Measurements from ENCODE around the gene PLA2G4D. TPM values are rescaled to one million over a fixed set of nuclear protein-coding genes. Genes with fewer than 3 reads are reported as not detected.

Gene PLA2G4D
- total RNA-seq, 1 donor: not detected

DNA sequence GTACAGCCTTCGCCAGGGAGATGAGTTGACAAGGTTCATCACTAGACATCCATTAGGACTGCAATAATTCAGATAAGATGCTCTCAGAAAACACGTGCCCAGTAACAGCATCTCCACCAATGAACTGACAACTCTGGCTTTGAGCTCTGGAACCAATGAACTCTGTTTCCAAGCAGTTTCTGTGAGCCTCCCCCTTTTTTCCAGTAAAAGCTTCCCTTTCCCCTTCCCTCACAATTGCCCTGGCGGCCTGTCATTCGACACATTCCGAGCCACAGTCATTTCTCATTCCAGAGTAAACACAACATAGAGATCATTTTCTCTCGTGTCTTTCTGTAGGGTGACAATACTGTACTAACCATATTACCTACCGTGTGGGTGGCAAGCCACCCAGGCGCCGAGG lies 3.6 kb downstream of the PLA2G4D start:
- Histone ChIP-seq H3K4me2 (ENCODE audit: insufficient read depth, low read length) (no peak overlapping the region), H3K27me3 (ENCODE audit: insufficient read depth, low read length) (peaks cover 27% of the 10 kb centered on the region), H2AFZ (ENCODE audit: low read length) (no peak overlapping the region), H3K27ac (ENCODE audit: low read depth, low read length) (no peak overlapping the region), H3K36me3 (ENCODE audit: insufficient read depth, low read length) (no peaks in the 10 kb centered on the region), H3K9me3 (ENCODE audit: low read depth, low read length) (no peaks in the 10 kb centered on the region), H3K4me3 (ENCODE audit: insufficient read depth, low read length) (no peak overlapping the region), H3K4me1 (ENCODE audit: insufficient read depth, low read length) (no peaks in the 10 kb centered on the region), H3K79me2 (ENCODE audit: insufficient read depth, low read length) (no peaks in the 10 kb centered on the region), H4K20me1 (ENCODE audit: insufficient read depth, low read length) (no peaks in the 10 kb centered on the region)
- no peak for DNase-seq (ENCODE audit: insufficient read length, low spot score, missing footprints)
- TF ChIP-seq, protein P1, sequence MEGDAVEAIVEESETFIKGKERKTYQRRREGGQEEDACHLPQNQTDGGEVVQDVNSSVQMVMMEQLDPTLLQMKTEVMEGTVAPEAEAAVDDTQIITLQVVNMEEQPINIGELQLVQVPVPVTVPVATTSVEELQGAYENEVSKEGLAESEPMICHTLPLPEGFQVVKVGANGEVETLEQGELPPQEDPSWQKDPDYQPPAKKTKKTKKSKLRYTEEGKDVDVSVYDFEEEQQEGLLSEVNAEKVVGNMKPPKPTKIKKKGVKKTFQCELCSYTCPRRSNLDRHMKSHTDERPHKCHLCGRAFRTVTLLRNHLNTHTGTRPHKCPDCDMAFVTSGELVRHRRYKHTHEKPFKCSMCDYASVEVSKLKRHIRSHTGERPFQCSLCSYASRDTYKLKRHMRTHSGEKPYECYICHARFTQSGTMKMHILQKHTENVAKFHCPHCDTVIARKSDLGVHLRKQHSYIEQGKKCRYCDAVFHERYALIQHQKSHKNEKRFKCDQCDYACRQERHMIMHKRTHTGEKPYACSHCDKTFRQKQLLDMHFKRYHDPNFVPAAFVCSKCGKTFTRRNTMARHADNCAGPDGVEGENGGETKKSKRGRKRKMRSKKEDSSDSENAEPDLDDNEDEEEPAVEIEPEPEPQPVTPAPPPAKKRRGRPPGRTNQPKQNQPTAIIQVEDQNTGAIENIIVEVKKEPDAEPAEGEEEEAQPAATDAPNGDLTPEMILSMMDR (IDR thresholded peaks at IDR 0.05; ENCODE audit: extremely low read depth, low read depth, low read length): no peak

DNA sequence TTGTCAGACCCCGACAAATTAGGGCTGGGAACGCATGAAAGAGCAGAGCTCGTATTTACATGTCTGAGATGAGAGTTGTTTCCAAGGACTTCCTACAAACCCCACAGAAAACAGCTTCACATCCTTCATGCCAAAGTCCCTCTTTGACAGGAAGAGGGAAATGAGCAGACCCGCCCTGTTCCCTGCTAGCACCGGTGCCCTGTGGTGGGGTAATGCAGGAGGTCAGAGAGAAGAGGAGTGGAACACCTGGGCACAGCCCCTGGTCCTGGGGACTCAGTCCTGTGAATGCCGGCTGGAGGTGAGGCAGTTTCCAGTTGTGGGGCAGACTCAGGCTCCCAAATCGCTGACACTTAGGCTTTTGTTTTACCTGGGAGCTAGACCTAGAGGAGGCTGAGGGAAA lies 4.0 kb downstream of the PLA2G4D start:
- no peak overlapping the region for H3K4me3 ChIP-seq (ENCODE audit: insufficient read depth, low read length)
- H3K79me2 ChIP-seq (ENCODE audit: insufficient read depth, low read length): no peaks in the 10 kb centered on the region
- no peak overlapping the region for H3K4me2 ChIP-seq (ENCODE audit: insufficient read depth, low read length)
- H3K4me1 ChIP-seq (ENCODE audit: insufficient read depth, low read length): no peaks in the 10 kb centered on the region
- H3K27ac ChIP-seq (ENCODE audit: low read depth, low read length): no peak overlapping the region
- peaks cover 30% of the 10 kb centered on the region for H3K27me3 ChIP-seq (ENCODE audit: insufficient read depth, low read length)
- DNase-seq (ENCODE audit: insufficient read length, low spot score, missing footprints): no peak
- H2AFZ ChIP-seq (ENCODE audit: low read length): no peak overlapping the region
- H3K9me3 ChIP-seq (ENCODE audit: low read depth, low read length): no peaks in the 10 kb centered on the region
- H3K36me3 ChIP-seq (ENCODE audit: insufficient read depth, low read length): no peaks in the 10 kb centered on the region
- H4K20me1 ChIP-seq (ENCODE audit: insufficient read depth, low read length): no peaks in the 10 kb centered on the region
- TF ChIP-seq, protein P1 (IDR thresholded peaks at IDR 0.05; ENCODE audit: extremely low read depth, low read depth, low read length): no peak

DNA sequence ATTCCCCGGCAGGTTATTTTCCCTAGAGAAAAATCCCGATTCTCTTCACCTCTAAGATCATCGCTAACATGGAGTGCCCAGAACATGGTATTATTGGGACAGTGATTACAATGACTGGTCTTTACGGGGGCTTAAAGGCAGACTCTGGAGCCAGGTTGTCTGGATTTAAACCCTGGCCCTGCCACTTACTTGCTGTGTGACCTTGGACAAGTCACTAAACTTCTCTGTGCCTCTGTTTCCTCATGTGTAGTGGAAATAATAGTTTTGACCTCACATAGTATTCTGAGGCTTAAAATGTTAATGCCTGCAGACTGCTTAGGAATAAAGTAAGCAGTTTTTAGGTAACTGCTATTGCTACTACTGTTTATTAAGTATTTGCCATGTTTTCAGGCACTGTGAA lies 4.4 kb downstream of the PLA2G4D start:
- Histone ChIP-seq H3K27ac (ENCODE audit: low read depth, low read length) (no peak overlapping the region), H3K36me3 (ENCODE audit: insufficient read depth, low read length) (no peaks in the 10 kb centered on the region), H3K4me2 (ENCODE audit: insufficient read depth, low read length) (no peak overlapping the region), H3K79me2 (ENCODE audit: insufficient read depth, low read length) (no peaks in the 10 kb centered on the region), H3K4me3 (ENCODE audit: insufficient read depth, low read length) (no peak overlapping the region), H4K20me1 (ENCODE audit: insufficient read depth, low read length) (no peaks in the 10 kb centered on the region), H3K9me3 (ENCODE audit: low read depth, low read length) (no peaks in the 10 kb centered on the region), H2AFZ (ENCODE audit: low read length) (no peak overlapping the region), H3K27me3 (ENCODE audit: insufficient read depth, low read length) (peaks cover 32% of the 10 kb centered on the region), H3K4me1 (ENCODE audit: insufficient read depth, low read length) (no peaks in the 10 kb centered on the region)
- TF ChIP-seq, protein P1 (IDR thresholded peaks at IDR 0.05; ENCODE audit: extremely low read depth, low read depth, low read length): no peak
- no peak for DNase-seq (ENCODE audit: insufficient read length, low spot score, missing footprints)

DNA sequence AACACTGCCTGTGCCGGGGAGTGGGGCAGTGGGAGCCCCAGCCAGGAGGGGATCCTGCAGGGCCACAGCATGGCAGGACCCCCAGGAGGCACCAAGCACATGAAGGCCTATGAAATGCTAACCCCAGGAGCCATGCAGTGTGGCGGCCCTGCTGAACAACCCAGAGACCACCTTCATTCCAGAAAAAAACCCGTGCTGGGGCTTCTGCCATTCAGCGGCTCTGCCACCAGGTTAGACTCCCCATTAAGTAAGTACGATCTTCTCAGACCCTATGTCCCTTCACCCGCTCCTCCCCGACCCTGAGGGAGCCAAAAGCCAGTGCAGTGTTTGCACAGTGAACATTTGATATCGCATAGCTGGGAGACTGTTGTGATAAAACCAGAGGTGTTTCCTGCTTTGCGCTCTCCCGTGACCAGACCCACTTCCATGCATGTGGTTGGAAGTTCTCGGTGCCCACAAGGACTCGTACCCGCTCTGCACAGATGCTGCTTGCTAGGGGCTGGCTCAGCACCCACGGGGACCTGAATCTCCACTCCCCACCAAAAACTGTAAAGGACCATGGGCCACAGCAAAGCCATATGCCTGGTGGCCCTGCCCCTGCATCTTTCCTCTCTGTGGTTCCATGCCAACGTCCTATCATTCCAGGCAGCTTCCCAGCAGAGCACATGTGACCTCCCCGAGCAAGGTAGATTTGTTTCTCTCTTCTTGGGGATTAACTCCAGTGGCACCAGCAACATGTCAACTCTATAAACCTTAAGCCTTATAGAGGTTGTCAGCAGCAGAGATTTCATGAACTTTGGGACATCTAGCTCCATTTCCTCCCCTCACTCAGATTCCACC lies 5.3 kb downstream of the PLA2G4D start:
- Histone ChIP-seq H3K27me3 (ENCODE audit: insufficient read depth, low read length) (peaks cover 30% of the 10 kb centered on the region), H4K20me1 (ENCODE audit: insufficient read depth, low read length) (no peaks in the 10 kb centered on the region)

More for the DNA sequence above, 5.3 kb downstream of the PLA2G4D start:
- H3K4me3 ChIP-seq (ENCODE audit: insufficient read depth, low read length): no peak overlapping the region
- no peak overlapping the region for H3K27ac ChIP-seq (ENCODE audit: low read depth, low read length)
- no peaks in the 10 kb centered on the region for H3K36me3 ChIP-seq (ENCODE audit: insufficient read depth, low read length)
- H2AFZ ChIP-seq (ENCODE audit: low read length): no peak overlapping the region
- no peak overlapping the region for H3K4me2 ChIP-seq (ENCODE audit: insufficient read depth, low read length)
- no peaks in the 10 kb centered on the region for H3K79me2 ChIP-seq (ENCODE audit: insufficient read depth, low read length)
- no peaks in the 10 kb centered on the region for H3K9me3 ChIP-seq (ENCODE audit: low read depth, low read length)
- DNase-seq (ENCODE audit: insufficient read length, low spot score, missing footprints): no peak
- H3K4me1 ChIP-seq (ENCODE audit: insufficient read depth, low read length): no peaks in the 10 kb centered on the region
- TF ChIP-seq, protein P1 (IDR thresholded peaks at IDR 0.05; ENCODE audit: extremely low read depth, low read depth, low read length): no peak
